PC-9 (cell line): ENCODE results near the gene ELAPOR2. TPM values are rescaled to one million over a fixed set of nuclear protein-coding genes. Genes with fewer than 3 reads are reported as not detected.
"Not testable (repeated sequence)": the region's sequence is repeated elsewhere in the genome, so short reads cannot be mapped to it uniquely, and the experiment has no call there.

Experiments used
- BruUV-seq: library from RNA; stranded (reverse); fragments of 400-500 nt; replicated peaks from 2 replicates; lab custom pipeline; 2021; lab: Mats Ljungman, UMichigan
- CTCF ChIA-PET: fragments of 300-600 bp; sonication (Branson Sonifier 250); formaldehyde crosslinking; loops from one replicate; lab custom pipeline; 2022; ENCODE audit warnings: antibody characterized with exemption; lab: Charles Lee
- POLR2A ChIA-PET: fragments of 300-600 bp; sonication (Branson Sonifier 250); formaldehyde crosslinking; loops from one replicate; lab custom pipeline; 2022; ENCODE audit warnings: antibody characterized with exemption; ENCODE audit not compliant: unreplicated experiment; lab: Charles Lee
- DNase-seq, 2 experiments: peaks; one replicate each; pipeline versions ENCODE4 v3.0.0 to v3.0.0-alpha.2; 2015 to 2022; ENCODE audit warnings: mixed read lengths in 1 of 2
- H2AFZ ChIP-seq: fragments of 200-600 bp; sonication (generic); 2 replicates; pipeline ENCODE4 v1.8.1; 2017; ENCODE audit warnings: antibody characterized with exemption
- H3F3A ChIP-seq: fragments of 200-600 bp; sonication (generic); 2 replicates; pipeline ENCODE4 v1.8.1; 2017; ENCODE audit warnings: antibody characterized with exemption, mild to moderate bottlenecking, low read depth; ENCODE audit not compliant: insufficient read depth
- H3K27ac ChIP-seq: fragments of 200-600 bp; sonication (generic); 2 replicates; pipeline ENCODE4 v1.6.1; 2016; ENCODE audit warnings: mixed run types
- H3K27me3 ChIP-seq: fragments of 200-600 bp; sonication (generic); 2 replicates; pipeline ENCODE4 v1.6.1; 2016; ENCODE audit warnings: low read depth, mixed run types; ENCODE audit not compliant: insufficient read depth
- H3K36me3 ChIP-seq: fragments of 200-600 bp; sonication (generic); 2 replicates; pipeline ENCODE4 v1.6.1; 2016; ENCODE audit warnings: low read depth, mixed run types
- H3K4me1 ChIP-seq: fragments of 200-600 bp; sonication (generic); replicated peaks from 2 replicates; pipeline ENCODE4 v1.6.1; 2016; ENCODE audit warnings: mixed run types; ENCODE audit not compliant: insufficient read depth
- H3K4me2 ChIP-seq: fragments of 200-600 bp; sonication (generic); 2 replicates; pipeline ENCODE4 v1.6.1; 2017; ENCODE audit warnings: mixed run types
- H3K4me3 ChIP-seq: fragments of 200-600 bp; sonication (generic); 2 replicates; pipeline ENCODE4 v1.6.1; 2016; ENCODE audit warnings: mixed run types
- H3K79me2 ChIP-seq: fragments of 200-600 bp; sonication (generic); 2 replicates; pipeline ENCODE4 v1.6.1; 2017; ENCODE audit warnings: low read depth, mixed run types
- H3K9me2 ChIP-seq: fragments of 200-600 bp; sonication (generic); 2 replicates; pipeline ENCODE4 v1.8.1; 2017; ENCODE audit warnings: mild to moderate bottlenecking; ENCODE audit not compliant: insufficient read depth
- H3K9me3 ChIP-seq: fragments of 200-600 bp; sonication (generic); 2 replicates; pipeline ENCODE4 v1.8.1; 2016; ENCODE audit warnings: low read depth; ENCODE audit not compliant: insufficient read depth
- H4K20me1 ChIP-seq: fragments of 200-600 bp; sonication (generic); 2 replicates; pipeline ENCODE4 v1.8.1; 2017; ENCODE audit not compliant: insufficient read depth
- CTCF ChIP-seq: fragments of 200-600 bp; sonication (generic); conservative IDR thresholded peaks from 2 replicates; pipeline ENCODE4 v1.6.1; 2017; ENCODE audit warnings: mixed run types, antibody characterized with exemption, mild to moderate bottlenecking, moderate library complexity
- EZH2 ChIP-seq: fragments of 200-600 bp; sonication (generic); IDR thresholded peaks from 2 replicates; pipeline ENCODE4 v1.8.0; 2017; ENCODE audit warnings: antibody characterized with exemption, low read depth
- intact Hi-C: fragments of 100-400 bp; cut with micrococcal nuclease; formaldehyde crosslinking; loops from one replicate; pipeline ENCODE4 v1.10.0; 2022; ENCODE audit not compliant: unreplicated experiment
- total RNA-seq: library from RNA; stranded (reverse); gene quantifications from 2 replicates; pipeline ENCODE4 v1.2.3, GENCODE V29; 2021

Gene ELAPOR2
- total RNA-seq, 1 experiment from 2014 or later: 11.0 TPM

DNA sequence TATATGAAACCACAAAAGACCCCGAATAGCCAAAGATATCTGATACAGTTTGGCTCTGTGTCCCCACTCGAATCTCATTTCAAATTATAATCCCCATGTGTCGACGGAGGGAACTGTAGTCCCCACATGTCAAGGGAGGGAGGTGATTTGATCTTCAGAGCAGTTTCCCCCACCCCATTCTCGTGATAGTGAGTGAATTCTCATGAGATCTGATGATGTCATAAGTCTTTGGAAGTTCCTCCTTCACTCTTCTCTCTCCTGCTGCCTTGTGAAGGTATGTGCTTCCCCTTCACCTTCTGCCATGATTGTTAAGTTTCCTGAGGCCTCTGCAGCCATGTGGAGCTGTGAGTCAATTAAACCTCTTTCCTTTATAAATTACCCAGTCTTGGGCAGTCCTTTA lies 13.0 kb downstream of the ELAPOR2 start:
- H3K36me3 ChIP-seq: no peaks in the 10 kb centered on the region
- no peak overlapping the region for H3K4me2 ChIP-seq
- no peaks in the 10 kb centered on the region for H3K27me3 ChIP-seq
- intact Hi-C loops: no loop called here
- DNase-seq: no peak
- H3F3A ChIP-seq: no peaks in the 10 kb centered on the region
- H3K9me3 ChIP-seq: no peaks in the 10 kb centered on the region
- no peak overlapping the region for H3K4me3 ChIP-seq
- ChIA-PET POLR2A (no interaction called here), CTCF (no interaction called here)
- no peaks in the 10 kb centered on the region for H4K20me1 ChIP-seq
- H2AFZ ChIP-seq: no peak overlapping the region
- H3K27ac ChIP-seq: no peak overlapping the region
- H3K9me2 ChIP-seq: no peaks in the 10 kb centered on the region
- no TSS peak for BruUV-seq
- no peaks in the 10 kb centered on the region for H3K4me1 ChIP-seq
- TF ChIP-seq EZH2: no peak
- no peak for TF ChIP-seq CTCF
- H3K79me2 ChIP-seq: no peaks in the 10 kb centered on the region

DNA sequence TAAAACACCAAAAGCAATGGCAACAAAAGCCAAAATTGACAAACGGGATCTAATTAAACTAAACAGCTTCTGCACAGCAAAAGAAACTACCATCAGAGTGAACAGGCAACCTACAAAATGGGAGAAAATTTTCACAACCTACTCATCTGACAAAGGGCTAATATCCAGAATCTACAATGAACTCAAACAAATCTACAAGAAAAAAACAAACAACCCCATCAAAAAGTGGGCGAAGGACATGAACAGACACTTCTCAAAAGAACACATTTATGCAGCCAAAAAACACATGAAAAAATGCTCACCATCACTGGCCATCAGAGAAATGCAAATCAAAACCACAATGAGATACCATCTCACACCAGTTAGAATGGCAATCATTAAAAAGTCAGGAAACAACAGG lies 14.7 kb downstream of the ELAPOR2 start:
- H3K79me2 ChIP-seq, H3K4me2 ChIP-seq, H2AFZ ChIP-seq, POLR2A ChIA-PET, H3K27me3 ChIP-seq, H3K27ac ChIP-seq, H4K20me1 ChIP-seq, CTCF ChIA-PET, intact Hi-C loops, H3K4me3 ChIP-seq, H3K4me1 ChIP-seq, DNase-seq, H3K36me3 ChIP-seq, H3F3A ChIP-seq, H3K9me3 ChIP-seq, H3K9me2 ChIP-seq, BruUV-seq: not testable (repeated sequence)

- H3K27ac ChIP-seq, intact Hi-C loops, BruUV-seq, H3K4me3 ChIP-seq, H3F3A ChIP-seq, POLR2A ChIA-PET, CTCF ChIA-PET, H3K27me3 ChIP-seq, H3K36me3 ChIP-seq, H4K20me1 ChIP-seq, H3K4me2 ChIP-seq, H2AFZ ChIP-seq, H3K9me3 ChIP-seq, DNase-seq, H3K9me2 ChIP-seq: not testable (repeated sequence)
- Histone ChIP-seq H3K79me2 (peaks cover 12% of the 10 kb centered on the region), H3K4me1 (peaks cover 11% of the 10 kb centered on the region; the same call in 1 of the 2 replicates)
Observed at GRCh38 chr7:87041586-87041985, 17.9 kb downstream of the ELAPOR2 start.

- H3F3A ChIP-seq, H3K27me3 ChIP-seq, H3K36me3 ChIP-seq, H3K9me3 ChIP-seq, intact Hi-C loops, H3K9me2 ChIP-seq, H4K20me1 ChIP-seq: not testable (repeated sequence)
- DNase-seq: peak in 1 of 2 experiments; percentile 78
- Histone ChIP-seq H3K4me2 (peak overlapping the region; percentile 93), H3K27ac (peak overlapping the region; percentile 61), H3K4me3 (peak overlapping the region; percentile 88), H3K79me2 (peaks cover 12% of the 10 kb centered on the region), H2AFZ (peak overlapping the region; percentile 88), H3K4me1 (peaks cover 11% of the 10 kb centered on the region; the same call in 1 of the 2 replicates)
- ChIA-PET POLR2A (interaction anchor here (0.6 to 0.7 kb wide), 2 partner anchors 113 to 1695 kb away, joined by 3 read pairs; partner anchors contain the start of gene DMTF1), CTCF (interaction anchor here (0.7 kb wide), 1 partner anchor 132 kb away, joined by 4 read pairs; no protein-coding TSS in a partner anchor)
- BruUV-seq: TSS peak; percentile 57
Observed at GRCh38 chr7:87039691-87040299, 19.7 kb downstream of the ELAPOR2 start.
